HG03442 (cell line): ENCODE data around the gene ARHGEF7.

Source experiments
- ATAC-seq: cut with Tn5 transposase; IDR thresholded peaks from one replicate; pipeline ENCODE4 v1.9.1; 2021; ENCODE audit warnings: mild to moderate bottlenecking, moderate library complexity; ENCODE audit not compliant: unreplicated experiment

The ARHGEF7 gene

GRCh38 chr13:111287201-111287600 lies 172.1 kb downstream of the ARHGEF7 start:
- no peak for ATAC-seq

- no peak for ATAC-seq
These were observed 173.2 kb downstream of the ARHGEF7 start for GRCh38 chr13:111288276-111288675.

- ATAC-seq = no peak
These were observed 174.1 kb downstream of the ARHGEF7 start for GRCh38 chr13:111289251-111289650.

- ATAC-seq = no peak
These were observed 176.8 kb downstream of the ARHGEF7 start for GRCh38 chr13:111291908-111292307.

- no peak for ATAC-seq
These were observed 177.8 kb downstream of the ARHGEF7 start for GRCh38 chr13:111292710-111293485.

- no peak for ATAC-seq
These were observed 180.8 kb downstream of the ARHGEF7 start for GRCh38 chr13:111295886-111296285.

GRCh38 chr13:111296417-111296816 lies 181.3 kb downstream of the ARHGEF7 start:
- ATAC-seq = no peak

GRCh38 chr13:111298214-111298975 lies 183.3 kb downstream of the ARHGEF7 start:
- no peak for ATAC-seq

GRCh38 chr13:111302045-111302726 lies 187.1 kb downstream of the ARHGEF7 start:
- no peak for ATAC-seq

GRCh38 chr13:111303559-111303958 lies 188.4 kb downstream of the ARHGEF7 start:
- ATAC-seq = no peak

- ATAC-seq = no peak
These were observed 189.0 kb downstream of the ARHGEF7 start for GRCh38 chr13:111304041-111304544.

- ATAC-seq = no peak
These were observed 189.6 kb downstream of the ARHGEF7 start for GRCh38 chr13:111304603-111305289.

GRCh38 chr13:111312944-111313590 lies 198.0 kb downstream of the ARHGEF7 start:
- no peak for ATAC-seq

GRCh38 chr13:111313911-111314425 lies 198.9 kb downstream of the ARHGEF7 start:
- ATAC-seq = no peak

GRCh38 chr13:111314852-111315251 lies 199.7 kb downstream of the ARHGEF7 start:
- ATAC-seq = no peak

GRCh38 chr13:111315347-111315995 lies 200.4 kb downstream of the ARHGEF7 start:
- ATAC-seq = no peak

GRCh38 chr13:111316161-111316730 lies 201.1 kb downstream of the ARHGEF7 start:
- ATAC-seq = no peak

GRCh38 chr13:111317042-111317550 lies 202.0 kb downstream of the ARHGEF7 start:
- ATAC-seq = no peak
